Panc1 (cell line): ENCODE data around the gene TAF15. TPM values are rescaled to one million over a fixed set of nuclear protein-coding genes. Genes with fewer than 3 reads are reported as not detected.

Experiments
- ATAC-seq: fragments of 200-7000 bp; cut with Tn5 transposase; 2 replicates; pipeline ENCODE4 v1.9.1; 2020; ENCODE audit warnings: mild to moderate bottlenecking, moderate library complexity
- BruUV-seq: library from RNA; stranded (reverse); fragments of 400-500 nt; replicated peaks from 2 replicates; lab custom pipeline; 2021; lab: Mats Ljungman, UMichigan
- CTCF ChIA-PET: fragments of 300-600 bp; sonication (Branson Sonifier 250); formaldehyde crosslinking; loops from one replicate; lab custom pipeline; 2022; ENCODE audit warnings: antibody characterized with exemption; lab: Charles Lee
- POLR2A ChIA-PET: fragments of 300-600 bp; sonication (Branson Sonifier 250); formaldehyde crosslinking; loops from one replicate; lab custom pipeline; 2022; ENCODE audit warnings: antibody characterized with exemption; lab: Charles Lee
- DNase-seq: peaks from one replicate; pipeline ENCODE4 v3.0.0-alpha.2; 2010; ENCODE audit warnings: low read depth, low spot score
- H3K27ac ChIP-seq: 2 replicates; pipeline ENCODE4 v1.5.1; 2011; ENCODE audit warnings: mild to moderate bottlenecking, low read length, inconsistent platforms
- H3K27me3 ChIP-seq: fragments of 200-500 bp; sonication (Bioruptor generic); 2 replicates; pipeline ENCODE4 v1.6.0; 2014; ENCODE audit warnings: low read length, inconsistent platforms; ENCODE audit not compliant: control insufficient read depth, insufficient read depth
- H3K36me3 ChIP-seq: fragments of 200-500 bp; sonication (Bioruptor generic); 2 replicates; pipeline ENCODE4 v1.5.1; 2014; ENCODE audit warnings: inconsistent platforms, mild to moderate bottlenecking, low read length, moderate library complexity; ENCODE audit not compliant: control insufficient read depth, insufficient read depth
- H3K4me1 ChIP-seq: 2 replicates; pipeline ENCODE4 v1.5.1; 2011; ENCODE audit warnings: inconsistent platforms, mild to moderate bottlenecking, low read length, moderate library complexity; ENCODE audit not compliant: control insufficient read depth, insufficient read depth
- H3K4me3 ChIP-seq, 2 experiments: 2 replicates each; pipeline ENCODE4 v1.5.1; 2011 to 2012; ENCODE audit warnings: low read depth in 2 of 2, low read length in 2 of 2, mild to moderate bottlenecking in 2 of 2, inconsistent platforms in 1 of 2, moderate library complexity in 1 of 2
- H3K9me3 ChIP-seq: fragments of 200-500 bp; sonication (Bioruptor generic); 2 replicates; pipeline ENCODE4 v1.5.1; 2014; ENCODE audit warnings: low read depth, mild to moderate bottlenecking, inconsistent platforms, low read length, moderate library complexity; ENCODE audit not compliant: control insufficient read depth, insufficient read depth
- POLR2AphosphoS5 ChIP-seq: IDR thresholded peaks from 2 replicates; pipeline ENCODE4 v1.6.1; 2012; ENCODE audit warnings: mild to moderate bottlenecking, low read depth, low read length, moderate library complexity
- SIN3A ChIP-seq: IDR thresholded peaks from 2 replicates; pipeline ENCODE4 v1.6.1; 2012; ENCODE audit warnings: low read depth, mild to moderate bottlenecking, low read length, moderate library complexity, borderline replicate concordance; ENCODE audit not compliant: insufficient read depth
- TCF7L2 ChIP-seq: IDR thresholded peaks from 2 replicates; pipeline ENCODE4 v1.6.1; 2011; ENCODE audit warnings: mild to moderate bottlenecking, low read depth, low read length, inconsistent platforms
- in situ Hi-C: cut with HindIII; loops from 2 replicates; pipeline ENCODE4 v1.10.0; 2016; ENCODE audit warnings: low sequenced_read_pairs, low pct_unique_long_range_greater_than_20kb
- intact Hi-C: fragments of 100-400 bp; cut with micrococcal nuclease; formaldehyde crosslinking; loops from one replicate; pipeline ENCODE4 v1.10.0; 2022; ENCODE audit not compliant: unreplicated experiment
- total RNA-seq: library from RNA; stranded (reverse); gene quantifications from one replicate; pipeline ENCODE4 v1.2.1, GENCODE V29; 2021; ENCODE audit not compliant: unreplicated experiment
- TF ChIP-seq, protein P1 (sequence below): fragments of 450-650 bp; IDR thresholded peaks from 2 replicates; pipeline ENCODE4 v1.5.1; 2017; ENCODE audit warnings: mild to moderate bottlenecking
- TF ChIP-seq, protein P2 (sequence below), 2 experiments: IDR thresholded peaks; 2 replicates each; pipeline ENCODE4 v1.6.1; 2011 to 2012; ENCODE audit warnings: low read depth in 2 of 2, control low read depth in 1 of 2, low read length in 1 of 2, mild to moderate bottlenecking in 1 of 2, moderate library complexity in 1 of 2; ENCODE audit not compliant: insufficient read depth in 1 of 2

Gene TAF15
- total RNA-seq, 1 experiment from 2014 or later, result 249 TPM

DNA sequence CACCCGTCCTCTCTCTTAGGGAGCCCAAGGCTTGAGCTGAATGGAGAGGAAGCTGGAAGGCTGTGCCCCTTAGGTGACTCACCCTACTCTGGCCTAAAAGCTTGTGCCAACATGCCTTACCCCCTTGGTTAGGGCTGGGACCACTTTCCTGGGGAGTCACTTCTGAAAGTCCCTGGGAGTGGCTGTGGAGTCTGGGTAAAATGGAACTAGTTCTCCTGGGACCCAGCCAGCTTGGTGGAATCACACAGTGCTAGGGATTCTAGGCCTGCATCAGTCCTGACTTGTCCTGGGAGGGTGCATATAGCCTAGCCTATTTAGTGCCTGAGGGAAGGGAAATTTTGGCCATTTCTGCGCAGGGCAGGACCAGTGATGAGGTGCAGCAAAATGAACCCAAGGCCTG lies 24.4 kb upstream of the TAF15 start:
- TF ChIP-seq, protein P1, sequence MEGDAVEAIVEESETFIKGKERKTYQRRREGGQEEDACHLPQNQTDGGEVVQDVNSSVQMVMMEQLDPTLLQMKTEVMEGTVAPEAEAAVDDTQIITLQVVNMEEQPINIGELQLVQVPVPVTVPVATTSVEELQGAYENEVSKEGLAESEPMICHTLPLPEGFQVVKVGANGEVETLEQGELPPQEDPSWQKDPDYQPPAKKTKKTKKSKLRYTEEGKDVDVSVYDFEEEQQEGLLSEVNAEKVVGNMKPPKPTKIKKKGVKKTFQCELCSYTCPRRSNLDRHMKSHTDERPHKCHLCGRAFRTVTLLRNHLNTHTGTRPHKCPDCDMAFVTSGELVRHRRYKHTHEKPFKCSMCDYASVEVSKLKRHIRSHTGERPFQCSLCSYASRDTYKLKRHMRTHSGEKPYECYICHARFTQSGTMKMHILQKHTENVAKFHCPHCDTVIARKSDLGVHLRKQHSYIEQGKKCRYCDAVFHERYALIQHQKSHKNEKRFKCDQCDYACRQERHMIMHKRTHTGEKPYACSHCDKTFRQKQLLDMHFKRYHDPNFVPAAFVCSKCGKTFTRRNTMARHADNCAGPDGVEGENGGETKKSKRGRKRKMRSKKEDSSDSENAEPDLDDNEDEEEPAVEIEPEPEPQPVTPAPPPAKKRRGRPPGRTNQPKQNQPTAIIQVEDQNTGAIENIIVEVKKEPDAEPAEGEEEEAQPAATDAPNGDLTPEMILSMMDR, result no peak
- no peak for TF ChIP-seq SIN3A
- TF ChIP-seq, protein P2, sequence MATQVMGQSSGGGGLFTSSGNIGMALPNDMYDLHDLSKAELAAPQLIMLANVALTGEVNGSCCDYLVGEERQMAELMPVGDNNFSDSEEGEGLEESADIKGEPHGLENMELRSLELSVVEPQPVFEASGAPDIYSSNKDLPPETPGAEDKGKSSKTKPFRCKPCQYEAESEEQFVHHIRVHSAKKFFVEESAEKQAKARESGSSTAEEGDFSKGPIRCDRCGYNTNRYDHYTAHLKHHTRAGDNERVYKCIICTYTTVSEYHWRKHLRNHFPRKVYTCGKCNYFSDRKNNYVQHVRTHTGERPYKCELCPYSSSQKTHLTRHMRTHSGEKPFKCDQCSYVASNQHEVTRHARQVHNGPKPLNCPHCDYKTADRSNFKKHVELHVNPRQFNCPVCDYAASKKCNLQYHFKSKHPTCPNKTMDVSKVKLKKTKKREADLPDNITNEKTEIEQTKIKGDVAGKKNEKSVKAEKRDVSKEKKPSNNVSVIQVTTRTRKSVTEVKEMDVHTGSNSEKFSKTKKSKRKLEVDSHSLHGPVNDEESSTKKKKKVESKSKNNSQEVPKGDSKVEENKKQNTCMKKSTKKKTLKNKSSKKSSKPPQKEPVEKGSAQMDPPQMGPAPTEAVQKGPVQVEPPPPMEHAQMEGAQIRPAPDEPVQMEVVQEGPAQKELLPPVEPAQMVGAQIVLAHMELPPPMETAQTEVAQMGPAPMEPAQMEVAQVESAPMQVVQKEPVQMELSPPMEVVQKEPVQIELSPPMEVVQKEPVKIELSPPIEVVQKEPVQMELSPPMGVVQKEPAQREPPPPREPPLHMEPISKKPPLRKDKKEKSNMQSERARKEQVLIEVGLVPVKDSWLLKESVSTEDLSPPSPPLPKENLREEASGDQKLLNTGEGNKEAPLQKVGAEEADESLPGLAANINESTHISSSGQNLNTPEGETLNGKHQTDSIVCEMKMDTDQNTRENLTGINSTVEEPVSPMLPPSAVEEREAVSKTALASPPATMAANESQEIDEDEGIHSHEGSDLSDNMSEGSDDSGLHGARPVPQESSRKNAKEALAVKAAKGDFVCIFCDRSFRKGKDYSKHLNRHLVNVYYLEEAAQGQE (IDR thresholded peaks at IDR 0.05; ENCODE audit: insufficient read depth in 1 of 2, low read depth in 2 of 2, low read length in 1 of 2), result no peak
- no peak for TF ChIP-seq TCF7L2
- no peak for TF ChIP-seq POLR2AphosphoS5
- Histone ChIP-seq H3K9me3 (no peaks in the 10 kb centered on the region), H3K4me3 (no peak overlapping the region), H3K36me3 (no peaks in the 10 kb centered on the region), H3K4me1 (peaks cover 31% of the 10 kb centered on the region), H3K27ac (no peak overlapping the region), H3K27me3 (no peaks in the 10 kb centered on the region)
- no TSS peak for BruUV-seq
- CTCF ChIA-PET, result interaction anchor here (0.7 kb wide), 1 partner anchor 15 kb away, joined by 3 read pairs; no protein-coding TSS in a partner anchor
- in situ Hi-C loops, result no loop called here
- ATAC-seq (no peak), DNase-seq (no peak)
- intact Hi-C loops, result no loop called here
- POLR2A ChIA-PET, result interaction anchor here (1.4 kb wide), 1 partner anchor 12 kb away, joined by 3 read pairs; no protein-coding TSS in a partner anchor

DNA sequence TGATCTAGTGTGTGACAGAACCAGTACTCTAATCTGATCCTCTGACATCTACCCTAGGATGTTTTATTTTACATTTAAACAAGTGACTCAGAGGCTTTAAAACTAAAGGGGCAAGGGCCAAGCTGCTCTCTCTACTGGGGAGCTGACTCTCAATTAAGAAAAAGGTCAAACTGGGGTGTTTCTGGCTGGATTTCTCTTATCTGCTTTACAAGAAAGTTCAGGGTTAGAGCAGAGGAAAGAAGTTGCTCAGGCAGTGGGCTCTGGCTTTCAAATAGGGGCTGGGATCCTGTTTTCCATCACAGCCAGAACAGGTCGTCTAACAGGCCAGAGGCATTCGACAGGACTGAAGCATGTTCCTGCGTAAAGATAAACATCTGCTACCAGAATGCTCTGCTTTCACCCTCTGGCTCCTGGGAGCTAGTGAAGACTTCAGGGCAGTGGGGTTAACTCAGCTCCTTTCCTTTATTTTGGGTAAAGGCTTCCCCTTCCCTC lies 22.3 kb upstream of the TAF15 start:
- Histone ChIP-seq H3K9me3 (no peaks in the 10 kb centered on the region), H3K27me3 (no peaks in the 10 kb centered on the region), H3K27ac (peak overlapping the region; percentile 24; the same call in 1 of the 2 replicates), H3K4me1 (peaks cover 31% of the 10 kb centered on the region), H3K36me3 (no peaks in the 10 kb centered on the region), H3K4me3 (no peak overlapping the region)
- in situ Hi-C loops, result no loop called here
- TF ChIP-seq, protein P1, result no peak
- TF ChIP-seq TCF7L2 (no peak), POLR2AphosphoS5 (no peak), SIN3A (no peak)
- TF ChIP-seq, protein P2 (IDR thresholded peaks at IDR 0.05; ENCODE audit: insufficient read depth in 1 of 2, low read depth in 2 of 2, low read length in 1 of 2), result no peak
- DNase-seq (no peak), ATAC-seq (peak; percentile 73)
- intact Hi-C loops, result no loop called here
- ChIA-PET CTCF (interaction anchor here (1.1 kb wide), 1 partner anchor 23 kb away, joined by 6 read pairs; no protein-coding TSS in a partner anchor), POLR2A (interaction anchor here (0.6 to 0.7 kb wide), 2 partner anchors 11 to 73 kb away, joined by 4 to 8 read pairs; no protein-coding TSS in a partner anchor)
- no TSS peak for BruUV-seq
